Measurements from ENCODE around the gene EDN3.

GRCh38 chr20:59318803-59319202 lies 18.4 kb downstream of the EDN3 start:
- no peak for TF ChIP-seq POLR2A (IDR thresholded peaks at IDR 0.05)
- TF ChIP-seq, protein P1, sequence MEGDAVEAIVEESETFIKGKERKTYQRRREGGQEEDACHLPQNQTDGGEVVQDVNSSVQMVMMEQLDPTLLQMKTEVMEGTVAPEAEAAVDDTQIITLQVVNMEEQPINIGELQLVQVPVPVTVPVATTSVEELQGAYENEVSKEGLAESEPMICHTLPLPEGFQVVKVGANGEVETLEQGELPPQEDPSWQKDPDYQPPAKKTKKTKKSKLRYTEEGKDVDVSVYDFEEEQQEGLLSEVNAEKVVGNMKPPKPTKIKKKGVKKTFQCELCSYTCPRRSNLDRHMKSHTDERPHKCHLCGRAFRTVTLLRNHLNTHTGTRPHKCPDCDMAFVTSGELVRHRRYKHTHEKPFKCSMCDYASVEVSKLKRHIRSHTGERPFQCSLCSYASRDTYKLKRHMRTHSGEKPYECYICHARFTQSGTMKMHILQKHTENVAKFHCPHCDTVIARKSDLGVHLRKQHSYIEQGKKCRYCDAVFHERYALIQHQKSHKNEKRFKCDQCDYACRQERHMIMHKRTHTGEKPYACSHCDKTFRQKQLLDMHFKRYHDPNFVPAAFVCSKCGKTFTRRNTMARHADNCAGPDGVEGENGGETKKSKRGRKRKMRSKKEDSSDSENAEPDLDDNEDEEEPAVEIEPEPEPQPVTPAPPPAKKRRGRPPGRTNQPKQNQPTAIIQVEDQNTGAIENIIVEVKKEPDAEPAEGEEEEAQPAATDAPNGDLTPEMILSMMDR (IDR thresholded peaks at IDR 0.05): no peak
